HuH-7 (cell line): ENCODE data around the gene IPCEF1.
A peak's percentile ranks its signal among the peaks of the same experiment; 100 is the strongest.
"Not testable (repeated sequence)": the region's sequence is repeated elsewhere in the genome, so short reads cannot be mapped to it uniquely, and the experiment has no call there.

ENCODE experiments used
- DNase-seq: peaks from one replicate; pipeline ENCODE4 v3.0.0; 2011; ENCODE audit warnings: low spot score

The IPCEF1 gene

GRCh38 chr6:154371281-154371680, 14.7 kb upstream of the IPCEF1 start:
- no peak for DNase-seq

GRCh38 chr6:154370545-154370944, 13.9 kb upstream of the IPCEF1 start:
- DNase-seq, result peak; percentile 34

- no peak for DNase-seq
Measured at GRCh38 chr6:154367839-154368695, 11.5 kb upstream of the IPCEF1 start.

- DNase-seq, result no peak
Measured at GRCh38 chr6:154367336-154367735, 10.7 kb upstream of the IPCEF1 start.

- DNase-seq, result no peak
Measured at GRCh38 chr6:154363821-154364220, 7.2 kb upstream of the IPCEF1 start.

- no peak for DNase-seq
Measured at GRCh38 chr6:154361476-154361875, 4.9 kb upstream of the IPCEF1 start.

GRCh38 chr6:154360476-154360875, 3.9 kb upstream of the IPCEF1 start:
- no peak for DNase-seq

GRCh38 chr6:154359679-154360078, 3.1 kb upstream of the IPCEF1 start:
- no peak for DNase-seq

- no peak for DNase-seq
Measured at GRCh38 chr6:154359161-154359574, 2.6 kb upstream of the IPCEF1 start.

- no peak for DNase-seq
Measured at GRCh38 chr6:154358019-154358545, 1.5 kb upstream of the IPCEF1 start.

GRCh38 chr6:154356113-154356512, 490 bp downstream of the IPCEF1 start:
- no peak for DNase-seq

GRCh38 chr6:154354265-154354777, 2.3 kb downstream of the IPCEF1 start:
- no peak for DNase-seq

GRCh38 chr6:154353626-154354025, 3.0 kb downstream of the IPCEF1 start:
- DNase-seq, result no peak

- DNase-seq, result no peak
Measured at GRCh38 chr6:154352898-154353585, 3.6 kb downstream of the IPCEF1 start.

- DNase-seq, result no peak
Measured at GRCh38 chr6:154350293-154350692, 6.3 kb downstream of the IPCEF1 start.

- DNase-seq, result no peak
Measured at GRCh38 chr6:154347981-154348380, 8.6 kb downstream of the IPCEF1 start.

GRCh38 chr6:154345811-154346210, 10.8 kb downstream of the IPCEF1 start:
- no peak for DNase-seq

- no peak for DNase-seq
Measured at GRCh38 chr6:154343473-154344308, 12.9 kb downstream of the IPCEF1 start.

GRCh38 chr6:154341871-154342270, 14.7 kb downstream of the IPCEF1 start:
- no peak for DNase-seq

- no peak for DNase-seq
Measured at GRCh38 chr6:154341336-154341735, 15.3 kb downstream of the IPCEF1 start.

- DNase-seq, result no peak
Measured at GRCh38 chr6:154337406-154338005, 19.1 kb downstream of the IPCEF1 start.

GRCh38 chr6:154334147-154334546, 22.5 kb downstream of the IPCEF1 start:
- DNase-seq, result not testable (repeated sequence)
